Mesenteric fat pad (tissue), 1 donor: ENCODE results near the gene ANKRD36. TPM values are rescaled to one million over a fixed set of nuclear protein-coding genes. Genes with fewer than 3 reads are reported as not detected.
"Not testable (repeated sequence)": the region's sequence is repeated elsewhere in the genome, so short reads cannot be mapped to it uniquely, and the experiment has no call there.

Source experiments
- DNase-seq: peaks from one replicate; pipeline ENCODE4 v3.0.0-alpha.2; 2020; ENCODE audit warnings: low spot score
- total RNA-seq: library from RNA; stranded (reverse); fragmentation: NEBNext Ultra II Directional; extraction: Animal tissue kit (Norgen Biotek cat#: 25700); gene quantifications from one replicate; pipeline ENCODE4 v1.2.1, GENCODE V29; 2021
- donor health status: DM: yes; HTN: yes; CAD: no.

Gene ANKRD36
- total RNA-seq, 1 donor from 2014 or later = 18.2 TPM

DNA sequence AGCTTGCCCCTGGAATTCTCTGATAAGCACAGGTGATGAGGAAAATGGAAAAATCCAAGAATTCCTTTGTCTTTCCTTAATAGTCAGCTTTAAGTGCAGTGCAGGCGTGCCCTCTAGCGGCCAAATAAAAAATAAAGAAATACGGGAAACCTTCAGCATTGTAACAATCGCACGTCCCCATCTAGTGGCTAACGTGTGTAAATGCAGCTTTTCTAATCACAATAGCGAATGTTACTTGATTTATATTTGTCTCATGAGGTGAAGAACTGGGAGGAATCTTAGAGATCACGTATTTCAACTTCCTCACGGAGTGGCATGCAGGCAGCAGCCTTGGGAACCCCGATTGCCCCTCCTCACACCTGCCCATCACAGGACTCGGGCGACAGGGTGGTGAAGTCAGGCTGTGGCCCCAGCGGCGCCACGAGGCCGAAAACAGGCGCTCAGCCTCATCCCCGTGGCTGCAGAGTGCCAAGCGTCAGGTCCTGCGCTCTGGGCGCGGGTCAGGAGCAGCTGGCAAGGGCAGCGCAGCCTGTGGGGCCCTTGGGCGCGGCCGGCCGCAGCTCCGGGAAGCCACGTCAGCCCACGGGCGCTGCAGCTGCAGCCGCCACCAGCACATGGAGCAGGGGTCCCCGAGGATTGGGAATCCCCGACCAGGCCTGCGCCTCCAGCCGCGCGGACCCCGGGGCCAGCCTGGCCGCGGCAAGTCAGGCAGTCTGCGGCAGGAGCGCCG, 468 bp upstream of the ANKRD36 start:
- DNase-seq = not testable (repeated sequence)

DNA sequence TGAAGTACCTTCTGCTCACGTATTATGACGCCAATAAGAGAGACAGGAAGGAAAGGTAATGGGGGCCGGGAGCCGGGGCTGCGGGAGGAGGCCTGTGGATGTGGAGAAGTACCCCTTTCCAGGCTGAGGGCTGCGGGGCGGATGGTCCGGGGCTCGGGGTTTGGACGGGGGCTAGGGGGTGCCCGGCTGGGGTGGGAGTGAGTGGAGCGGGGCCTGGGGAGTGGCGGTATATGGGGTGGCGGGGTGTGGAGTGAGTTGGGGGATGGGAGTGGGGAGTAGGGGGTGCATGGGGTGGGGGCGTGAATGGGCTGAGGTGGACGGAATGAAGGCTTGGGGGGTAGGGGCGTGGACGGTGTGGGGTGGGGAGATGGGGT, 916 bp downstream of the ANKRD36 start:
- DNase-seq = not testable (repeated sequence)

DNA sequence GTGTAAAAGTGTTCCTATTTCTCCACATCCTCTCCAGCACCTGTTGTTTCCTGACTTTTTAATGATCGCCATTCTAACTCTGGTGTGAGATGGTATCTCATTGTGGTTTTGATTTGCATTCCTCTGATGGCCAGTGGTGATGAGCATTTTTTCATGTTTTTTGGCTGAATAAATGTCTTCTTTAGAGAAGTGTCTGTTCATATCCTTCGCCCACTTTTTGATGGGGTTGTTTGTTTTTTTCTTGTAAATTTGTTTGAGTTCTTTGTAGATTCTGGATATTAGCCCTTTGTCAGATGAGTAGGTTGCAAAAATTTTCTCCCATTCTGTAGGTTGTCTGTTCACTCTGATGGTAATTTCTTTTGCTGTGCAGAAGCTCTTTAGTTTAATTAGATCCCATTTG, 16.1 kb downstream of the ANKRD36 start:
- DNase-seq = not testable (repeated sequence)

DNA sequence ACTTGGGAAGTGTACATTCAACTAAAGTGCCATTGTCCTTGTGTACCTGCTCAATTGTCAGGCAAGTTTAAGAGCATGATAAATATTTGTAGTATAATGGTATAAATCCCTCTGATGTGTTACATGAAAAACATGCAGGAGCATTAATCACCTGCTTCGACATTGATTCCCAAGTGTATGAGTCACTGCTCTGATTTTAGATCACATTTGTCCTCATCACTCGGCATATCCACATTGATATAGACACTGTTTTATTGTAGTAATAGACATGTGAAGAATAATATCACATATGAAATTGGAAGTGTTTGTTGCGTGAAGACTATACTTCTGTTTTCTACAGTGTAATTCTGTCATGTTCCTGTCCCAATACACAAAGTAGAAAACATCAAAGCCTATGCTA, 31.1 kb downstream of the ANKRD36 start:
- not testable (repeated sequence) for DNase-seq

DNA sequence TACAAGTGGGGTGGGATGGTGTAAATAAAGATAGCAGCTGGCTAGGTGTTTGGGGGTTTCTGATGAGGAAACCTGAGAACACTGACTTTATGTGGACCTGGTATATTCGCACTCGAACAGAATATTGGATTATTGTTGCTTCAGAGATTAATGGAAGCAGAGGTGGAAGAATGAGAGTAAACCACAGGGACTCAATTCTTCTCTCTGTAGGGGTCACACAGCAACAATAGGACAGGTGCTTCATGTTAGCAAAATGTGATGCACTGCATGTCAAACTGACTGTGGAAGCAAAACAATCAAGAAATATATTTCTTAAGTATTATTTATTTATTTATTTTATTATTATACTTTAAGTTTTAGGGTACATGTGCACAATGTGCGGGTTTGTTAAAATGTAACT, 53.6 kb downstream of the ANKRD36 start:
- not testable (repeated sequence) for DNase-seq

DNA sequence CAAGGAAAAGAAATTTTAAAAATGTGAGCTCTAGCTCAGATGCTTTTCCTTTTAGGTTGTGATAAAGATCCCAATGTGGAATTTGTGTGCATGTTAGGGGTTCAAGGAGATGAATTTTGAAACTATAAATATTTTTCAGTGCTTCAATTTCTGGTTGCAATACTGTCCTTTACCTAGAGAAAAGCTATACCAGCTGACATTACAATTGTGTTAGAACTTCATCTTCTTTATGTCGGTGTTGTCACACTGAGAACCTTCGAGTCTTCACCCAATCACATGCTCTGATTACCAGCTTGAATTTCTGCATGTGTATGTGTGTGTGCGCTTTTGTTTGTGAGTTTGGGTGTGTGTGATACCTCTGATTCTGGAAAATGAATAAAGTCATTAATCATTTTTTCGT, 55.0 kb downstream of the ANKRD36 start:
- not testable (repeated sequence) for DNase-seq

DNA sequence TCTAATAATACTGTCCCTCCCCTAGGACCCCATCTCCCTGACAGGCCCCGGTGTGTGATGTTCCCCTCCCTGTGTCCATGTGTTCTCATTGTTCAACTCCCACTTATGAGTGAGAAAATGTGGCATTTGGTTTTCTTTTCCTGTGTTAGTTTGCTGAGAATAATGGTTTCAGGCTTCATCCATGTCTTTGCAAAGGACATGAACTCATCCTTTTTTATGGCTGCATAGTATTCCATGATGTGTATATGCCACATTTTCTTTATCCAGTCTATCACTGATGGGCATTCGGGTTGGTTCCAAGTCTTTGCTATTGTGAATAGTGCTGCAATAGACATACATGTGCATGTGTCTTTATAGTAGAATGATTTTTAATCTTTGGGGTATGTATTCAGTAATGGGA, 55.6 kb downstream of the ANKRD36 start:
- not testable (repeated sequence) for DNase-seq

DNA sequence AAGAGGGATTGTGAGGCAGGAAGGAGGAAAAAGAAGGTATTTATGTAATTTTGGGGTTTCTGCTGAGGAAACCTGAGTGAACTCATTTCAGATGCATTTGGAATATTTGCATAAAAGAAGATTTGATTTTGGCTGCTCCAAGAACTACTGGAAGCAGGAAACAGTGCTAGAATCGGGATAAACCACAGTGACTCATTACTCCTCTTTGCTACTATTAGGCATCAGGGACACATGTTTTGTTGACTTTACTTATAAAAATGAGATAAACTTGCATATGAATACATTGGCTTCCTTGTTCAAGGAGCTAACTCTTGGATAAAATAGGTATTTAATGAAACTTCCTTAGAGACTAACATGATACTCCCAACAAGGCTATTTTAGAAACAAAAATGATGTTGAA, 67.4 kb downstream of the ANKRD36 start:
- DNase-seq = not testable (repeated sequence)

DNA sequence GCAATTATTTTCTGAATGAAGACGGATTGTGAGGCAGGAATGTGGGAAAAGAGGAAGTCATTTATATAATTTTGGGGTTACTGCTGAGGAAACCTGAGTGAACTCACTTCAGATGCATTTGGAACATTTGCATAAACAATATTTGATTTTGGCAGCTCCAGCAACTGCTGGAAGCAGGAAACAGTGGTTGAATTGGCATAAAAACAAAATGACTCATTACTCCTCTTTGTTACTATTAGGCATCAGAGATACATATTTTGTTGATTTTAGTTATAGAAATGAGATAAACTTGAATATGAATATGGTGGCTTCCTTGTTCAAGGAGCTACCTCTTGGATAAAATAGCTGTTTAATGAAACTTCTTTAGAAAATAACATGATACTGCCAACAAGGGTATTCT, 82.4 kb downstream of the ANKRD36 start:
- DNase-seq = not testable (repeated sequence)

DNA sequence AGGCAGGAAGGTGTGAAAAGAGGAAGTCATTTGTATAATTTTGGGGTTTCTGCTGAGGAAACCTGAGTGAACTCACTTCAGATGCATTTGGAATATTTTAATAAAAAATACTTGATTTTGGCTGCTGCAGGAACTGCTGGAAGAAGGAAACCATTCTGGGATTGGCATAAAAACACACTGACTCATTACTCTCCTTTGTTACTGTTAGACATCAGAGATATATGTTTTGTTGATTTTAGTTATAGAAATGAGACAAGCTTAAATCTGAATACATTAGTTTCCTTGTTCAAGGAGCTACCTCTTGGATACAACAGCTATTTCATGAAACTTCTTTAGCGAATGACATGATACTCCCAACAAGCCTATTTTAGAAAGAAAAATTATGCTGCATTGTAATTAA, 84.3 kb downstream of the ANKRD36 start:
- DNase-seq = not testable (repeated sequence)

DNA sequence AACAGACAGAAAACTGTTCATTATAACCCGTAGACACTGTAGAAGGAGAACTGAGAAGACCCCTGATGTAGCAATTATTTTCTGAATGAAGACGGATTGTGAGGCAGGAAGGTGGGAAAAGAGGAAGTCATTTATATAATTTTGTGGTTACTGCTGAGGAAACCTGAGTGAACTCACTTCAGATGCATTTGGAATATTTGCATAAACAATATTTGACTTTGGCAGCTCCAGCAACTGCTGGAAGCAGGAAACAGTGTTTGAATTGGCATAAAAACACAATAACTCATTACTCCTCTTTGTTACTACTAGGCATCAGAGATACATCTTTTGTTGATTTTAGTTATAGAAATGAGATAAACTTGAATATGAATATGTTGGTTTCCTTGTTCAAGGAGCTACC, 87.9 kb downstream of the ANKRD36 start:
- not testable (repeated sequence) for DNase-seq

DNA sequence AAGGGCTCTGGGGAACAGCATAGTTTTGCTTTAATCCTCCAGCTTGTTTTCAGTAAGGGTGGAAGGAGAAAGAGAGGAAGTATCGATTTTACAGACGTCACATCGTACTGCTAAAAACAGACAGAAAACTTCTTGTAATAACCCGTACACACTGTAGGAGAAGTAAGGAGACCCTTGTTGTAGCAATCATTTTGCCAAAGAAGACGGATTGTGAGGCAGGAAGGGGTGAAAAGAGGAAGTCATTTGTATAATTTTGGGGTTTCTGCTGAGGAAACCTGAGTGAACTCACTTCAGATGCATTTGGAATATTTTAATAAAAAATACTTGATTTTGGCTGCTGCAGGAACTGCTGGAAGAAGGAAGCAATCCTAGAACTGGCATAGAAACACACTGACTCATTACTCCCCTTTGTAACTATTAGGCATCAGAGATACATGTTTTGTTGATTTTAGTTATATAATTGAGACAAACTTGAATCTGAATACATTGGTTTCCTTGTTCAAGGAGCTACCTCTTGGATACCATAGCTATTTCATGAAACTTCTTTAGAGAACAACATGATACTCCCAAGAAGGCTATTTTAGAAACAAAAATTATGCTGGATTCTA, 89.8 kb downstream of the ANKRD36 start:
- not testable (repeated sequence) for DNase-seq

DNA sequence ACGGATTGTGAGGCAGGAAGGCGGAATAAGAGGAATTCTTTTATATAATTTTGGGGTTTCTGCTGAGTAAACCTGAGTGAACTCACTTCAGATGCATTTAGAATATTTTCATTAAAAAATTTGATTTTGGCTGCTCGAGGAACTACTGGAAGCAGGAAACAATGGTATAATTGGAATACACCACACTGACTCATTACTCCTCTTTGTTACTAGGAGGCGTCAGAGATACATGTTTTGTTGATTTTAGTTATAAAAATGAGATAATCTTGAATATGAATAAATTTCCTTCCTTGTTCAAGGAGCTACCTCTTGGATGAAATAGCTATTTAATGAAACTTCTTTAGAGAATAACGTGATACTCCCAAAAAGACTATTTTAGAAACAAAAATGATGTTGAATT, 97.4 kb downstream of the ANKRD36 start:
- no peak for DNase-seq

DNA sequence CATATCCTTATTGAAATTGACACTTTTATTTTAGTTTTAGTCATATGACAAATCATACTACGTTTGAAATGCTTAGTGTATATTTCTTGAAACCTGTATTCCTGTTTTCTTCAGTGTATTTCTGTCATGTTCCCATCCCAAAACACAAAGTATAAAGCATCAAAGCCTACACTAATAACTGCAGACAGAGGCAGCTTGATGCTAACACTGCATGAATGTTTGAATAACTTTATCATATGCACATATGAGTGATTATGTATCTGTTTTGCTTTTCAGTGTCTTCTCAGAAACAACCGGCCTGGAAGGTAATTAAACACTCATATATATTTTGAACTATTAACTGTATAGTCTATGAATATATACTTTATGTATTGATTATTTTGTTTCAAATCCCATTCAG, 102.1 kb downstream of the ANKRD36 start:
- not testable (repeated sequence) for DNase-seq

DNA sequence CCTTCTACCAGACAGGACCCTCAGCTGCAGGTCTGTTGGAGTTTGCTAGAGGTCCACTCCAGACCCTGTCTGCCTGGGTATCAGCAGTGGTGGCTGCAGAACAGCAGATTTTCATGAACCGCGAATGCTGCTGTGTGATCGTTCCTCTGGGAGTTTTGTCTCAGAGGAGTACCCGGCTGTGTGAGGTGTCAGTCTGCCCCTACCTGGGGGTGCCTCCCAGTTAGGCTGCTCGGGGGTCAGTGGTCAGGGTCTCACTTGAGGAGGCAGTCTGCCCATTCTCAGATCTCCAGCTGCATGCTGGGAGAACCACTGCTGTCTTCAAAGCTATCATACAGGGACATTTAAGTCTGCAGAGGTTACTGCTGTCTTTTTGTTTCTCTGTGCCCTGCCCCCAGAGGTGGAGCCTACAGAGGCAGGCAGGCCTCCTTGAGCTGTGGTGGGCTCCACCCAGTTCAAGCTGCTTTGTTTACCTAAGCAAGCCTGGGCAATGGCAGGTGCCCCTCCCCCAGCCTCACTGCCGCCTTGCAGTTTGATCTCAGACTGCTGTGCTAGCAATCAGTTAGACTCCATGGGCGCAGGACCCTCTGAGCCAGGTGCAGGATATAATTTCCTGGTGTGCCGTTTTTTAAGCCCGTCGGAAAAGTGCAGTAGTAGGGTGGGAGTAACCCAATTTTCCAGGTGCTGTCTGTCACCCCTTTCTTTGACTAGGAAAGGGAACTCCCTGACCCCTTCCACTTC, 118.1 kb downstream of the ANKRD36 start:
- peak; percentile 62 for DNase-seq

DNA sequence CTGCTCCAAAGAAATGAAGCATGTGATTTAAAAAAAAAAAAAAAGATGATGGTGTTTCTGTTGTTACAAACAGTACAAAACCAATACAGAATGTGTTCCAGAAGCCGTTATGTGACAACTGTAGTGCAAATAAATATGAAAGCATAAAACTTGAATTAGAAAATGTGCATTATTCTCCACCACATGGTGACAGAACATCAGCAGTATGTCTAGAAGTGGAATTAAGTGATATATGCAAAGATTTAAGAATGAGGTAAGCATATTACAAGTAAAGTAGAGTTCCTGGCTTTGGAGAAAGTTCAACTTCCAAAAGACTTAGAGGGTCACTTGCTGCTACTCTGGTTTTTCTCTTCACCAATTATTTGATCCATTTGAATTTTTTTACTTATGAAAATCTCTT, 120.0 kb downstream of the ANKRD36 start:
- DNase-seq = not testable (repeated sequence)

DNA sequence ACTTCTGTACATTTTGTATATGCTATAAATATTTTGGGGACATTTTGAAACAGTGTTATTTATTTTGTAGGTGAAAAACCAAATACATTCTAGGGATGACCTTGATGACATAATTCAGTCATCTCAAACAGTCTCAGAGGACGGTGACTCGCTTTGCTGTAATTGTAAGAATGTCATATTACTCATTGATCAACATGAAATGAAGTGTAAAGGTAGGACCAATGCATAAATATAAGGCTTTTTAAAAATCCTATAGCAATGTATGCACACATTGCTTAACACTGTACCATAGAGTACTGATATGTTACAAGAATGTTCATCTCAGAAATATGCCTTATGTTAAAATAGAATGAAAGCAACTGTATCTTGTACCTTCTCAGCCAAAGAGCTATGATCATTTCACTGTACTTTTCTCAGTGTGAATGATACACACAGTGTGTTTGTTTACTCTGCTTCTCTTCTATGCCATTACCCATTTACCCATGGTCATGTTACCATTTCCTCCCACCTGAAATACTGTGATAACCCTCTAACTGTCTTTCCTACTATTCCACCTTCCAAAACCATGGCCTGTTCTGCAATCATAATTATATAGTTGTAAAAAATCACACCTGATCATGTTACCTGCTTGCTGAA, 120.8 kb downstream of the ANKRD36 start:
- DNase-seq = not testable (repeated sequence)

DNA sequence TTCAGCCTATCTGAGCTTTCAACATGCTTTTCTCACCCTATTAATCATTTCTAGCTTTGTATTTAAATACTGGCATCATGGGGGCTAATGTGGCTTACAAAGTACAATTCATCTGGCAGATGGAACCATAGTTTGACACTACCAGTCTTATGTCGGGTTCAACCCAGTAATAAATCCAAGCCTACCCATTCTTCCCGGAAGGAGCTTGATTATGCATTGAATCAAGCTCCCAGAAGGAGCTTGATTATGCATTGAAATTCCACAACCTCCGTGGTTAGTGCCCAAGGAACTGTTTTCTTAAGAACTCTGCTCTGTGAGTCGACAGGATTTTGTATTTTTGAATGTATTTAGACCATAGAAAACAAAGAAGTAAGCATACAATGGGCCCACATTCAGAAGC, 148.2 kb downstream of the ANKRD36 start:
- not testable (repeated sequence) for DNase-seq

DNA sequence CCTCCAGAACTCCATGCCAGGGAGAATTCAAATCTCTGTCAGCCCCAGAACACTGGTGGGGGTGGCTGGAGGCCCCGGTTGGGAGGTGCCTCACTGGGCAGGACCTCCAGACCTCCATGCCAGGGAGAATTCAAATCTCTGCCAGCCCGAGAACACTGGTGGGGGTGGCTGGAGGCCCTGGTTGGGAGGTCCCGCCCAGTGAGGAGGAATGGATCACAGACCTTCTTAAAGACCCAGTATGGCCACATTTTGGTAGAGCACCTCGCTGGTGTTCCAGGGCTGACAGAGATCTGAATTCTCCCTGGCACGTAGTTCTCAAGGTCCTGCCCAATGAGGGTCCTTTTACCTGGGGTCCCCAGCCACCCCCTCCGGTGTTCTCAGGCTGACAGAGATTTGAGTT, 153.5 kb downstream of the ANKRD36 start:
- not testable (repeated sequence) for DNase-seq

DNA sequence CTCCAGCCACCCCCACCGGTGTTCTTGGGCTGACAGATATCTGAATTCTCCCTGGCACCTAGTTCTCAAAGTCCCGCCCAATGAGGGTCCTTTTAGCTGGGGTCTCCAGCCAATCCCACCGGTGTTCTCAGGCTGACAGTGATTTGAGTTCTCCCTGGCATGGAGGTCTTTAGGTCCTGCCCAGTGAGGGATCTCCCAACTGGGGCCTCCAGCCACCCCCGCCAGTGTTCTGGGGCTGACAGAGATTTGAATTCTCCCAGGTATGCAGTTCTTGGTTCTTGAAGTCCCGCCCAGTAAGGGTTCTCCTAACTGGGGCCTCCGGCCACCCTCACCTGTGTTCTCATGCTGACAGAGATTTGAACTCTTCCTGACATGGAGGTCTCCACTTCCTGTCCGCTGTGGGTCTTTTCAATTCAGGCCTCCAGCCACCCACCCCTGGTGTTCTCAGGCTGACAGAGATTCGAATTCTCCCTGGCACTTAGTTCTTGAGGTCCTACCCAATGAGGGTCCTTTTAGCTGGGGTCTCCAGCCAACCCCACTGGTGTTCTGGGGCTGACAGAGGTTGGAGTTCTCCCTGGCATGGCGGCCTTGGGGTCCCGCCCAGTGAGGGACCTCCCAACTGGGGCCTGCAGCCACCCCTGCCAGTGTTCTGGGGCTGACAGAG, 154.6 kb downstream of the ANKRD36 start:
- DNase-seq = peak; percentile 90

DNA sequence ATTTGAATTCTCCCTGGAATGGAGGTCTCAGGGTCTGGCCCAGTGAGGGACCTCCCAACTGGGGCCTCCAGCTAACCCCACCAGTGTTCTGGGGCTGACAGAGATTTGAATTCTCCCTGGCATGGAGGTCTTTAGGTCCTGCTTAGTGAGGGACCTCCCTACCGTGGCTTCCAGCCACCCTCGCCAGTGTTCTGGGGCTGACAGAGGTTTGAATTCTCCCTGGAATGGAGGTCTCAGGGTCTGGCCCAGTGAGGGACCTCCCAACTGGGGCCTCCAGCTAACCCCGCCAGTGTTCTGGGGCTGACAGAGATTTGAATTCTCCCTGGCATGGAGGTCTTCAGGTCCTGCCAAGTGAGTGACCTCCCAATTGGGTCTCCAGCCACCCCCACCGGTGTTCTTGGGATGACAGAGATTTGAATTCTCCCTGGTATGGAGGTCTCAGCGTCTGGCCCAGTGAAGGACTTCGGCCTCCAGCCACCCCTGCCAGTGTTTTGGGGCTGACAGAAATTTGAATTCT, 155.2 kb downstream of the ANKRD36 start:
- peak; percentile 84 for DNase-seq
